GM19238 (cell line): ENCODE data around the gene MLLT6.

Experiments
- DNase-seq: peaks from one replicate; pipeline ENCODE4 v3.0.0; 2011; ENCODE audit warnings: low spot score; ENCODE audit not compliant: insufficient read length

The MLLT6 gene

DNA sequence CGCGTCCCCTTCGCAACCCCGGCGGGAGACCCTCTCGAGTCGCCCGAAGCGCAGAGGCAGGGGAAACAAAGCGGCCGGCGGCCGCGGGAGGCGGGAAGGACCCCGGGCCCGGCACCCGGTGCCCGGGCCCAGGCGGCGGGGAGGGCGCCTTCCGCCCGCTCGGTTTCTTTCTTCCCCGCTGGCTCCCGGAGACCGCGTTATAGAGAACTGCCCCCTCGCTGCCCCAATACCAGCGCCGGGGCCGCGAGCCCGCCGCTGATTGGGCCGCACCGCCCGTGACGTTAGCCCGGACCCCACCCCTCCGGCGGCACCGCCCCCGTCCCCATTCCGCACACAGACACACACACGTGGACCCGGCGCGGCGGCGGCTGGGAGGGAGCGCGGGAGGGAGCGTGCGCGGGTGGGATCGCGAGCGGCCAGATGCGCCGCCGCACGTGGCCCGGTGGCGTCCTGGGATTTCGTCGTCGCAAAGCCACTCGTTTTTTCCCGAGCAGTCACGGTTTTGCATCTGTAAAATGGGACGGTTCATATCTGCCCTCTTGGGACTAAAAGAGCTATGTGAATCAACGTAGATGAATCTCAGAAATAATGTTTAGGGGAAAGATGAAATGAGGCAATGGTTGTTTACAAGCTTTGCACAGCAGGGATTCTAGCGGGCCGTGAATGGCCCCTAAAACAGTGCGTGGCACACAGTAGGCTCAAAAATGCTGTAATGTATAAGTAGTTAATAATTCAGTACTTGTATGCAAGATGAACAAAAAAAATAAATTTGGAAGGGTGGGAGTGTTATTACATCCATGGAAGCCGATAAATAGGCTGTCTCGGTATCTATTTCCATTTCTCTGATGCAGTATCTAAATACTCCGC, 30.1 kb upstream of the MLLT6 start, which contains the start of gene EPOP:
TSS of gene EPOP (minus strand) at position 209 of the 867 bp plus-strand sequence. CDS start 462 bp downstream, outside the sequence.
- DNase-seq: peak; percentile 79

DNA sequence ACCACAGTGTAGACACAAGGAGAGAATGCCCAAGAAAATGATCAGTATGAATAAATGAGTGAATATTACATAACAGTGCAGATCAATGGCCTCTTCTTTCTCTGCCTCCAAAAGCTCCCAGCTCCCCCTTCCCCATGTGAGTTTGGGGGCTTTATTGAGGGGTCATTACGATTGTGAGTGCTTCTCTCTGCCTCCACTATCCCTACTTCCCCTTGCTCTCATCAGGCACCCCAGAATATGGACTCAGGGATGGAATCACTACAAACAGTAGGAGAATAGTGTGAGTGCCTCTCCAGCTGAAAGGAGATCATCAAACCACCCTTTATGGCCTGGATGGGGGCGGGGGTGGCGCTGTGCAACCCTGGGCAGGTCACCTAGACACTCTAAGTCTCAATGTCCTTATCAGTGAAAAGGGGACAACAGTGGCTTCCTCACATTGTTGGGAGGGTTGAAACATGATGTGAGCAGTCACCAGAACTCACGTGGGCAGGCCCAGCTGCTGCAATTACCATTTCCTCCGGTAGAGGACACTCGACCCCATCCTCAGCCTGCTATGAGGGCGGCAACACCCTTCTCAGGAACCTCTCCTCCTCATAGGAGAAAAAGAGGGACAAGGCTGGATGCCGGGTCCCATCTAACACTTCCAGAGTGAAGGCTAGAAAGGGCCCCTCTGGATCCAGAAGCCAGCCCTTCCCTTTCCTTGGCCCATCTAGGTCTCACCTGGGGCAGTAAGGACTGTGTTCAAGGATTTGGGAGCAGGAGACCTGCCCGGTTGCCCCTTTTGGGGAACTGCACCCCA, 28.2 kb upstream of the MLLT6 start:
- DNase-seq: peak; percentile 70

DNA sequence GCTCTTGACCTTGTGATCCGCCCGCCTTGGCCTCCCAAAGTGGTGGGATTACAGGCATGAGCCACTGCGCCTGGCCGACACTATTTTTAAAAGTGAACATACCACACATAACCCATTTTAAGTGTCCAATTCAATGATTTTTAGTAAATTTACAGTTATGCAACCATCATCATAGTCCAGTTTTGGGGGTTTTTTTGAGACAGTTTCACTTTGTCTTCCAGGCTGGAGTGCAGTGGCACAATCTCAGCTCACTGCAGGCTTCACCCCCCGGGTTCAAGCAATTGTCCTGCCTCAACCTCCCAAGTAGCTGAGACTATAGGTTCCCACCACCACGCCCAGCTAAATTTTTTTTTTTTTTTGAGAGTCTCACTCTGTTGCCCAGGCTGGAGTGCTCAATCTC, 27.3 kb upstream of the MLLT6 start:
- no peak for DNase-seq

DNA sequence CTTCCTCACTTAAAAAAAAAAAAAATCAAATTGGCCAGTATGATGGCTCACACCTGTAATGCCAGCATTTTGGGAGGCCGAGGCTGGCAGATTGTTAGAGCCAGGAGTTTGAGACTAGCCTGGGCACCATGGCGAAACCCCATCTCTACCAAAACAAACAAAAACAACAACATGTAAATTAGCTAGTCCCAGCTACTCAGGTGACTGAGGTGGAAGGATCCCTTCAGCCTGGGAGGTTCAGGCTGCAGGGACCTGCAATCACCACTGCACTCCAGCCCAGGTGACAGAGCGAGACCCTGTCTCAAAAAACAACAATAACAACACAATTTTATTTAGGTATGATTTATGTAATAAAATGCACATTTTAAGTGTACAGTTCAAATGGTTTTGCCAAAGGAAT, 24.0 kb upstream of the MLLT6 start:
- no peak for DNase-seq

DNA sequence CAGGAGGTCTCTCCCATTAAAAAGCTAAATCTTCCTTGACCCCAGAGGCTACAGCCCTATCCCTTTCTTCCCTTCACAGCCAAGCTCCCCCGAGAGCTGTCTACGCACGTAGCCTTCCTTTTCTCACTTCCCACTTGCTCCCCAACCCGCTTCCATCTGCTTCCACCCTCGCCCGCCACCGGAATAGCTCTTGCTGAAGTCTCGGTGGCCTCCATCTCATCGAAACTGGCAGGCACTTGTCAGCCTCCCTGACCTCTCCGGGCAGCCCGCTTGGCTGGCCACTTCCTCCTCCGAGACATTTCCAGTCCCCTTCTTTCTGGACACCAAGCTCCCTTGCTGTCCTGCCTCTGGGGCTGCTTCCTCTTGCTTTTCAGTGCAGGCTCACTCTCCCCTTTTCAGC, 19.6 kb upstream of the MLLT6 start:
- DNase-seq: no peak

DNA sequence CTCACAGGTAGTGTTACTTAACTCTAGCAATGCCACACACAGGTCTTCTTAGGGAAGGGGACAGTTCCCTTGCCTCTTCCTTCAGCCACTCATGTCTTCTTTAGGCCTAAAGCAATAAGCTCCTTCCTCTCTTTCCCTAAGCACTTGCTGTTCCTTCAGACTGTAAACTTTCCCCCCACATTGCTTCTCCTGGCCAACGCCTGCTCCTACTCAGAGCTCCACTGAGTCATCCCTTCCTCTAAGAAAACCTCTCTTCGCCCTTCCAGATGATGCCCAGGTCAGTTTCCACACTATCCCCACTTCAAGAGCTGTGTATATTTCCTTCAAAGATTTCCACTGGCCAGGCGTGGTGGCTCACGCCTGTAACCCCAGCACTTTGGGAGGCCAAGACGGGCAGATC, 17.8 kb upstream of the MLLT6 start:
- DNase-seq: no peak

DNA sequence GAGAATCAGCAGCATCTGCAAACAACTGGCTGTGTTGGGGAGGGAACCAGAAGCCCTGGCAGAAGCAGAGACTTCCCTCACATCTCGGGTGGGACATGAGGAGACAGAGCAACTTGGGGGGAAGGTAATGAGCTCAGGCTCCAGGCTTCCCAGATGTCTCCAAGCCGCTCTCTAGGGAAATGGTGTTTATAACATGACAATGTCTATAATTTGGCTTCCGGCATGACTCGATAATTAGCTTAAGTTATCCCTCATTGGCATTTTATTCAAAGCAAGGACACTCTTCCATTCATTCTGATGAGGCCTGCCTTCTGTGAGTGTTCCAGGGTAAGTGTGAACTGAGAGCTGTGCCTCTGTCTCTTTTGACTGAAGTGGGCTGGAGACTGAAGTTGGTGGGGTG, 14.7 kb upstream of the MLLT6 start:
- no peak for DNase-seq

DNA sequence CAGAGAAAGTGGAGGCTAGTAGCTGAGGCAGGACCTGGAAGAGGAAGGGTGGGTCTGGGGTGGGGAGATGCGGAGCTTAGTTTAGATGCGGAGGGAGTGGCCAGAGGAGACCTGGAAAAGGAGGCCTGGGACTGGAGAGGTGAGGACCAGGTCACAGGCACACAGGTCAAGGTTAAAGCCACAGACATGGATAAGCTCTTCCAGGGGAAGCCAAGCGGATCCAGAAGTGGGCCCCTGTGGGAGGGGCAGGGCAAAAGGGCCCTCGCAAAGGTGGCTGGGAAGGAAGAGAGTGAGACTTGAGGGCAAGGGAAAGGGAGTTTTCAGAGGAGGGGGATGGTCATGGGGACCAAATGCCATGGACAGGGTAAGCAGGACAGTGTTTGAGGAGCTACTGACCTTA, 13.9 kb upstream of the MLLT6 start:
- no peak for DNase-seq

DNA sequence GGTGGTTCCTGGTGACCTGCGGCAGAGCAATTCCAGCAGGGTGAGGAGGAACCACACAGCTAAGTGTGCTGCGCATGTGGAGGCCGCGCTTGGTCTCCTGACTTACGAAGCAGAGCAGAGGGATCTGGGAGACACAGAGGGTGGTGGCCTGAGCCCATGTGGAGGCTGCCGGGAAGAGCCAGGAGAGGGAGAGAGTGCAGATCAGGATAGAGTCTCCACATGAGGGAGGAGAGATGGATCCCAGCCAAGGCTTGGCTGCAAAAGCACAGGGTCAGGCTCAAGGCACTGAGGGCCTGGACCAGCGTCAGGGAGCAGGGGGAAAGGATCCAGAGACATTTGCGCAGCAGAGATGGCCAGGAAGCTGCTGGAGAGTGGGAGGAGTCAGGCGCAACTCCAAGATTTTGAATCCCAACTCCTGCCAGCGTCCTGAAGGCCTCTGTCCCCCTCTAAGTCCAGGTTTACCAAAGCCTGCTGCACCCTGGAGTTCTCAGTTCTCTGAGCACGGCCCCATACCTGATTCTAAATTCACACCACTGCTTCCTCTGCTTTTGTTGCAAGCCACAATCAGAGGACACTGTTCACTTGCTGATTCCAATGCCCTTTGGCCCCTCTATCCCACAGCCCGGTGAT, 11.3 kb upstream of the MLLT6 start:
- no peak for DNase-seq

DNA sequence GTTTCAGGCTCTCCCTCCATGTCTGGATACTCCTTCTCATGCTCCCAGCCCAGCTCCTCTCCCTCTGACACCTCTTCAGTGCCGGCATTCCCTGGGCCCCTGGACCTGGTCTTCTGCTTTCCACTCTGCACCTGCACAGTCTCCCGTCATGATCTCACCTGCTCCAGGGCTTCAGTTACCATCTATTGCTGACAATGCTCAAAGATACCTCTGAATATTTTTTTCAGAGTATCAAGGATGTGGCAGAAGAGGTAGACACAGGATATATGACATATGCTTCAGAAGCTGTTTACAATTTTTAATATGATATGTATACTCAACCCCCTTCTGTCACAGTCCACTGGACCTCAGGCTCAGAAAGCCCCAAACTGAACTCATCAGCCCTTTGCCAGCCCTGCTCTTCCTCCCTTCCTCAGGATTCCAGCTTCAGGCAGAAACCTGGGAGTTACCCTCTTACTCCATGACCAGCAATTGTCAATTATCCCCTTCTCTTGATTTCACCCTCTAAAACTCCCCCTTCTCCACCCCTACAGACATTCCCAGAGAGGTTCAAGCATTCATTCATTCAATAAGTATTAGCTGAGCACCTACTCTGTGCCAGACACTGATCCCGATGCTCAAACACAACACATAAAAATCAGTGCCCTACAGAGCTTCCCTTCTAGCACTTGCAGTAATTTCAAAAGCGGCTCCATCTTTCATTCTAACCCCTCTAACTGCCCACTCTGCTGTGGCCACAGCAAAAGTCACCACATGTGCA, 7.8 kb upstream of the MLLT6 start:
- DNase-seq: no peak

DNA sequence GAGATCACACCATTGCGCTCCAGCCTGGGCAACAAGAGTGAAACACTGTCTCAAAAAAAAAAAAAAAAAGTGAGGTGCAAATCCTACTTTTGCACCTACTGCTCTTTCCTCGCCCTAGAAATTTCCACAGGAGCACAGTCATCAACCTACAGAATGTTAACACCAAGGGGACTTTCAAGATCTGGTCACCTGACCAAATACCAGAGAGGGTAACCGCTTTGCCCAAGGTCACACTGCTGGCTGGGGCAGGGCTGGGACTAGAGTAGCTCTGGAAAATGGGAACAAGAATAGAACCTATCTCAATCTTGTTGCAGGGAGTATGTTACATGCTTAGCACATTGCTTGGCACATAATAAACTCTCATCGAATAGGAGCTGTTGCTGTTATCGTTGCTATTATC, 6.3 kb upstream of the MLLT6 start:
- DNase-seq: no peak

DNA sequence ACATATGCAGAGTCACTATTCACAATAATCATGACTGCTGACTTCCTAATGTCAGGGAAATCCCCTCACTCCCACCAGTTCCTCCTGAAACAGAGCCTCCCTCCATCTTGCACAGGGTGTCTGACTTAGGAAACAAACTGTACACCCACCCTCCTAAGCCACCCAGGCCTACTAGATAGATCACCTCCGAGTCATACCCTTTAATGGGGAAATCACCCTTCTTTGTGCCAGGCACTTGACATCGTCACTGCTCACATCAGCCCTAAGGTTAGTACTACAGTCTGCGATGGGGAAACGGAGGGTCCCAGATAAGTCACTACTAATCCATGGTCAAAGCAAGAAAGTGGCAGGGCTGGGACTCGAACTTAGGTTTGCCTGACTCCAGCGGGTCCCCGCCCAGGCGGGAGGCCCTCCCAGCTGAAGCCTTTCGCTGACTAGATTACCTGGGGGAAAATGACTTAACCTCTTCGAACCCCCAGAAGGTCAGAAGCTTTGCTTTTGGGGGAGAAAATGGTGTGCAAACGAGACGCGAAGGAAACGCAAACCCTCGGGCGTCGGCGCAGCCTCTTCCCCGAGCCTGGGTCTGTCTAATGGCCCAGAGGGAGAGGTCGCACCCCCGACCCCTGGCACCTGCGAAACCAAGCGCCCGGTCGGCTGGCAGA, 3.4 kb upstream of the MLLT6 start:
- peak; percentile 45 for DNase-seq

DNA sequence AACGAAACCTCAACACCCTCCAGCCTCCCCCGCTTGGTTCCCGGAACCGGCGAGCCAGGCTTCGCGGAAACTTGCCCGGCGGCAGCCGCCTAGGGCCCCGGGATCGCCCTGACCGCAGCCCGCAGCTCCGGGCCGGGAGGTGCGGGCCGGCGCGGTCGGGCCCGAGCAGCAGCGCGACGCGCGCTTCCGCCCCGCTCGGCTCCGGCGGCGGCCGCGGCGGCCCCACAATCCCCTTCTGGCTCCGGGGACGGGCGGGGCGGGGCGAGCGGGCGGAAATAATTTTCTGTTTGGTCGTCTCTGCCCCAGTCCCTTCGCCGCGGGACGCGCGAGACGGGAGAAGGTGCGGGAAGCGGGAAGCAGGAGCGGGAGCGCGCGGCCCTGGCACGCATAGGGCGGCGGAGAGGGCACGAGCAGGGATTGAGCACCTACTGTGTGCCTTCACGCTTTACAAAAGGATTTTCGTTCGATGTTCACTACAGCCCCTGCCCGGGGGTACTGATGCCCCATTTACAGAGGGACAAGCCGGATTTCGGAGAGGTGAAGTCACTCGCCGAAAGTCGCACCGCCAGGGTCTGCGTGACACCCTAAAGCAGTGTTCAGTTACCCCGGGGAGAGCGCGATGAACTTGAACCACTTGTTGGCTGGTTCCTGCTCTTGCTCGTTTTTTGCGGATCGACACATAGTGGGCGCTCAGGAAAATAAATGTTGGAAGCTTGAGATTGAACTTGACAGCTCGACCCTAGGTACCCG, 2.7 kb upstream of the MLLT6 start:
- peak; percentile 70 for DNase-seq

DNA sequence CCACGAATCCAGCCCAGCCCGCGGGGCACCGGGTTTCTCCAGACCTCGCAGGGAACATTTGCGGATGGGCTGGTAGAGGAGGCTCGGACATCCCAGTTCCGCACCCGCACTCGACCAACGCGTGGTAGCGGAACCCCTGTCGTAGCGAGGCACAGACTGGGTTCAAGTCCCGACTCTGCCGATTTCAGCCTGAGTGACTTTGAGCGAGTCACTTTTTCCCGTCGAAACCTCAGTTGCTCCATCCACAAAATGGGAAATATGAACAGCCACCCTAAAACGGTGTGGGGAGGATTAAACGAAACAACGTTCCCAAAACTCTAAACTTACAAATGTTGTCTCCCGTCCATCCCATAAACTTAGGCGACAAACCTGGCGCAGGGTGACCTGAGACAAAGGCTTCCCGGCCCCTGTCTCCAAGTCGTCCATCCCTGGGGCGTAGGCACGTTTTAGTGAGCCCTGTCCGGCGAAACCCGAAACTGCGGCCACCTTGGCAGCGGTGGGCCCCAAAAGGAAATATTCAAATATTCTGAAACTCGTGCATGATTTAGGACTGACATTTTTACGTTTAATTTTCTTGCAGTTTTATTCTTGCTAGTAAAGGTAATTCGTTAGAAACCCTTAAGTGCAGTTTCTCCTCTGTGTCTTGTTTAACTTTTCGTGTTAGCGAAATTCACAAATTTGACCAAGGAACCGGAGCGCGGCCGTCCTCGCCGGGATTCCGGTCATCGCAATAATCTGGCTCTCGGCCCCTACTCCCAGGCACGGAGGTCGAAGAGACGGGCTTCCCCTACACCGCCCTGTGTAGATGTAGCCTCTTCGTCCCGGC, 1.9 kb upstream of the MLLT6 start:
- DNase-seq: no peak

DNA sequence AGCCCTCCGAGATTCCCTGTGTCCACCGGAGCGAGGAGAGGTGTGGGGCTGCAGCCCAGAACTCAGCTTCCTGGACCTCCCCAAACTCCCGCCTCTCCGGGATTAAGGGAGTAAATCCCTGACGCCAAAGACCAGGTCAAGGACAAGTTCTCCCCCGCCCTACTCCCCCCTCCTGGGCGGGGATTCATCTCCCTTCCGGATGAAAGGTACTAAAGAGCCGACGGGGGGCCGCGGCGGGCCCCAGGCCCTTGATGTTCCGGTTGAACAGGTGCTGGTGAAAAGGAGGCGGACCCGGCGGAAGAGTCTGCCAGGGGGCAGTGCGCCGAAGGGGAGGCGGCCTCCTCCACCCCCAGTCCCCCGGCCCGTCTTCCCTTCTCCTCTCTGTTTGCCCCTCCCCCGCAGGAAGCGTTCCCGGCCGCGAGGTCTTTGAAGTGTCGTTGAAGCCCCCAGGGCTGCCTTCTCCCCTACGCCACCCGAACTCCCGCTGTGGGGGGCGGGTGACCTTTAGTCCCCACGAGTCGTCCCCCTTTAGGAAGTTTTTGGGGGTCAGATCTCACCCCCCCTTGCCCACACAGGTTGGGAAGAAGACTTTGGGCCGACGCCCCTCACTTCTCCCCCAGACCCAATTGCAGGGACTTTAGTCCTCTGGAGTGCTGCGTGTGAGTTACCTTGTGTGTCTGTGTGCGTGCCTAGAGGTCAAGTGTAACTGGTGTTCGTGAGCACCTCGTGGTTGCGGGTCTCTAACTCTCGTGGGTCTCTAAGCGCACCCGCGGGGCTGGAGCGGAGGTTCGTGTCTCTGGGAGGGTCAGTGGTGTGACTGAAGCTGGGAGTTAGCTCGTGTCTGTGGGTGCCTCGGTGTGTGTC, 1.1 kb upstream of the MLLT6 start:
- peak; percentile 90 for DNase-seq

DNA sequence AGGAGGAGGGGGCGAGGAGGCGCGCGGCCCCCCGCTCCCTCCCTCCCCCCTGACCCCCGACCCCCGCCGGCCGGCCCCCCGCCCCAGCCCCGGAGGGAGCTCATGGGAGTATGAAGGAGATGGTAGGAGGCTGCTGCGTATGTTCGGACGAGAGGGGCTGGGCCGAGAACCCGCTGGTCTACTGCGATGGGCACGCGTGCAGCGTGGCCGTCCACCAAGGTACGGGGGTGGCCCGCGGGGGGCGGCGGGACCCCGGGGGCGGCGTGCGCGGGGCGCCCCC, 390 bp downstream of the MLLT6 start:
- peak; percentile 39 for DNase-seq

DNA sequence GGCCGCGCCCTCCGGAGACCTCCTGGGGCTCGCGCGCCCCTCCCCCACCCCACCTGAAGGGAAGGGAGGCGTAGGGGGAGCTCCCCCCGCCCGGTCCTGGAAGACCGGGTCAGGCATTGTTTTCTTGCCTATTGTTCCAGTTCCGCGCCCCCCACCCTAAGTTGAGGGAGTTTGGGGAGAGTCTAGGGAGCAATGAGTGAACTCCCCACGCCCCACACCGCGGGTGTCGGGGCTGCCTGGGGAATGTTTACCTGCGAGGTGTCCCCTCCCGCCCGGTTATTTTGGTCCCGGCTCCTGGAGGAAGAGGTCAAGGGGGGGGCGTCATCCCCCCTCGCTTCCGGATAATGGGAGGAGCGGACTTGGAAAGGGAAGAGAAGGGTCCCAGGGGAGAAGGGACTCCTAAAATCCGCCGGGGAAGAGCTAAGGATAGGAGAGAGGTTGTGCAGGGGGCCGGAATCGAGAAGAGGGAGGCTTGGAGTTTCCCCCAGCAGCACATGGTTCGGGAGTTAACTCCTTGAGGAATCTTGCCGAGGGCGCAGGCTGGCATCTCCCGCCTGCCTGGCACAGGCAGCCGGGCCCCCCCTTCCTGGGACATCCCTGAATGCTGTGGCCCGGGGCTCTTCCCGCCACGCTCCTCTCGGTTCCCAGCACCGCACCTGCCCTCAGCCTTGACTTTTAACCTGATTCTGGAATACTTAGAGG, 881 bp downstream of the MLLT6 start:
- DNase-seq: peak; percentile 45
